Panc1 (cell line): ENCODE measurements around the gene PPT2.
"Not testable (repeated sequence)": the region's sequence is repeated elsewhere in the genome, so short reads cannot be mapped to it uniquely, and the experiment has no call there.

Experiments used
- POLR2AphosphoS5 ChIP-seq: IDR thresholded peaks from 2 replicates; pipeline ENCODE4 v1.6.1; 2012; ENCODE audit warnings: mild to moderate bottlenecking, low read depth, low read length, moderate library complexity
- TCF7L2 ChIP-seq: IDR thresholded peaks from 2 replicates; pipeline ENCODE4 v1.6.1; 2011; ENCODE audit warnings: mild to moderate bottlenecking, low read depth, low read length, inconsistent platforms
- TF ChIP-seq, protein P1 (sequence below): fragments of 450-650 bp; IDR thresholded peaks from 2 replicates; pipeline ENCODE4 v1.5.1; 2017; ENCODE audit warnings: mild to moderate bottlenecking
- TF ChIP-seq, protein P2 (sequence below), 2 experiments: IDR thresholded peaks; 2 replicates each; pipeline ENCODE4 v1.6.1; 2011 to 2012; ENCODE audit warnings: low read depth in 2 of 2, control low read depth in 1 of 2, low read length in 1 of 2, mild to moderate bottlenecking in 1 of 2, moderate library complexity in 1 of 2; ENCODE audit not compliant: insufficient read depth in 1 of 2

DNA sequence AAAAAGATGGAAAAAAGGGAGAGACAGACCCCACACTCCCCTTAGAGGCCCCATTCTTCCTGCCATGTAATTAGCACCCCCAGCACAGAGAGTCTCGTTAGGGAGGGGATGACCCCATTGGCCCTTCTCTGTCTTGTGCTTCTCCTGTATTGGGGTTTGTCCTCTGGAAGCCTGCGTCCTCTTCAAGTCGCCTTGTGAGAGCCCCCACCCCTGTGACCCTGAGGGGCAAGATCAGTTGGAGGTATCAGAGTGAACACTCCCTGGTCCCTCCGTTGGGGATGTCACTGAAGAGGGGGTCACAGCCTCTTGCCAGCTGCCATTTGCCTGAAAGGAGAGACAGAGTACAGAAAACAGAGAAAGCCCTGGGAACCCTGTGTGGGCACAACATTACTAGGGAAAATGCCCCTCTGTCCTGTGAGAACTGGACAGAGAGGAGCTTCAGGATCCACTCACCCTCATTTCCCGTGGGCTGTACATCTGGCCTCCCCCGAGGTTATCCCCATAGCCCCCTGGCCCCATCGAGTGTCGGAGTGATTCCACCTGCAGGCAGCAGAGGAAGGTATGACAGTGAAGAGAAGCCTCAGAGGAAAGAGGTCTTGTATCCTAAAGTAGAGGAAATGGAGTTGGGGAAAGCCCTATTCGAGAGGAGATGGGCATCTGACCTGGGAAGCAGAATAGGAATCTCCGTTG, 32.4 kb downstream of the PPT2 start:
- TF ChIP-seq TCF7L2, POLR2AphosphoS5: not testable (repeated sequence)
- TF ChIP-seq, protein P1, sequence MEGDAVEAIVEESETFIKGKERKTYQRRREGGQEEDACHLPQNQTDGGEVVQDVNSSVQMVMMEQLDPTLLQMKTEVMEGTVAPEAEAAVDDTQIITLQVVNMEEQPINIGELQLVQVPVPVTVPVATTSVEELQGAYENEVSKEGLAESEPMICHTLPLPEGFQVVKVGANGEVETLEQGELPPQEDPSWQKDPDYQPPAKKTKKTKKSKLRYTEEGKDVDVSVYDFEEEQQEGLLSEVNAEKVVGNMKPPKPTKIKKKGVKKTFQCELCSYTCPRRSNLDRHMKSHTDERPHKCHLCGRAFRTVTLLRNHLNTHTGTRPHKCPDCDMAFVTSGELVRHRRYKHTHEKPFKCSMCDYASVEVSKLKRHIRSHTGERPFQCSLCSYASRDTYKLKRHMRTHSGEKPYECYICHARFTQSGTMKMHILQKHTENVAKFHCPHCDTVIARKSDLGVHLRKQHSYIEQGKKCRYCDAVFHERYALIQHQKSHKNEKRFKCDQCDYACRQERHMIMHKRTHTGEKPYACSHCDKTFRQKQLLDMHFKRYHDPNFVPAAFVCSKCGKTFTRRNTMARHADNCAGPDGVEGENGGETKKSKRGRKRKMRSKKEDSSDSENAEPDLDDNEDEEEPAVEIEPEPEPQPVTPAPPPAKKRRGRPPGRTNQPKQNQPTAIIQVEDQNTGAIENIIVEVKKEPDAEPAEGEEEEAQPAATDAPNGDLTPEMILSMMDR, result not testable (repeated sequence)
- TF ChIP-seq, protein P2, sequence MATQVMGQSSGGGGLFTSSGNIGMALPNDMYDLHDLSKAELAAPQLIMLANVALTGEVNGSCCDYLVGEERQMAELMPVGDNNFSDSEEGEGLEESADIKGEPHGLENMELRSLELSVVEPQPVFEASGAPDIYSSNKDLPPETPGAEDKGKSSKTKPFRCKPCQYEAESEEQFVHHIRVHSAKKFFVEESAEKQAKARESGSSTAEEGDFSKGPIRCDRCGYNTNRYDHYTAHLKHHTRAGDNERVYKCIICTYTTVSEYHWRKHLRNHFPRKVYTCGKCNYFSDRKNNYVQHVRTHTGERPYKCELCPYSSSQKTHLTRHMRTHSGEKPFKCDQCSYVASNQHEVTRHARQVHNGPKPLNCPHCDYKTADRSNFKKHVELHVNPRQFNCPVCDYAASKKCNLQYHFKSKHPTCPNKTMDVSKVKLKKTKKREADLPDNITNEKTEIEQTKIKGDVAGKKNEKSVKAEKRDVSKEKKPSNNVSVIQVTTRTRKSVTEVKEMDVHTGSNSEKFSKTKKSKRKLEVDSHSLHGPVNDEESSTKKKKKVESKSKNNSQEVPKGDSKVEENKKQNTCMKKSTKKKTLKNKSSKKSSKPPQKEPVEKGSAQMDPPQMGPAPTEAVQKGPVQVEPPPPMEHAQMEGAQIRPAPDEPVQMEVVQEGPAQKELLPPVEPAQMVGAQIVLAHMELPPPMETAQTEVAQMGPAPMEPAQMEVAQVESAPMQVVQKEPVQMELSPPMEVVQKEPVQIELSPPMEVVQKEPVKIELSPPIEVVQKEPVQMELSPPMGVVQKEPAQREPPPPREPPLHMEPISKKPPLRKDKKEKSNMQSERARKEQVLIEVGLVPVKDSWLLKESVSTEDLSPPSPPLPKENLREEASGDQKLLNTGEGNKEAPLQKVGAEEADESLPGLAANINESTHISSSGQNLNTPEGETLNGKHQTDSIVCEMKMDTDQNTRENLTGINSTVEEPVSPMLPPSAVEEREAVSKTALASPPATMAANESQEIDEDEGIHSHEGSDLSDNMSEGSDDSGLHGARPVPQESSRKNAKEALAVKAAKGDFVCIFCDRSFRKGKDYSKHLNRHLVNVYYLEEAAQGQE (IDR thresholded peaks at IDR 0.05; ENCODE audit: insufficient read depth in 1 of 2, low read depth in 2 of 2, low read length in 1 of 2), result not testable (repeated sequence)
